ENCODE results near the gene TTC7B.

DNA sequence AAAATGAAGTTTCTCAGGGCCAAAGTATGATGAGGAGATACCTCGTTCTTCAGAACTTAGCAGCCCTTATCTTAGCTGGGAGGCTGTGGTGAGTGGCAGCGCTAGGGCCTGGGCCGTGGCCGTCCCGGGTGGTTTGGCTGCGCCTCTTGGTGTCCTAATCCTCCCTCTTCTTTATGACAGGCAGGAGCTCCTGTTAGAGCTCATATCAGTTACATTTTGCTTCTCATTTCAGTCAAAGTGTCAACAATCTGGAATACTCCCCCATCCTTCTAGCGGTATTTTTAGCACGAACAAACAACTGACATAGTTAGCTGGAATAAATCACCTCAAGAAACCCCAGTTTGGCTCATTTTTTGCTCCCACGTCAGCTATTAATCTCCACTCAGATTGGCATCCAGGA, 188.8 kb downstream of the TTC7B start:
- TF ChIP-seq MYC (IDR thresholded peaks at IDR 0.05; ENCODE audit: insufficient read depth, insufficient read length, insufficient replicate concordance, low read length, severe bottlenecking) (no peak), EZH2 (IDR thresholded peaks at IDR 0.05; ENCODE audit: borderline replicate concordance, control insufficient read depth, low read depth, low read length) (no peak), NFYA (IDR thresholded peaks at IDR 0.05; ENCODE audit: borderline replicate concordance, low read depth, low read length) (no peak), USF2 (IDR thresholded peaks at IDR 0.05; ENCODE audit: borderline replicate concordance, low read depth, low read length) (no peak), POLR2AphosphoS5 (IDR thresholded peaks at IDR 0.05; ENCODE audit: low read length) (no peak), ZNF274 (IDR thresholded peaks at IDR 0.05; ENCODE audit: insufficient read depth, insufficient read length) (no peak), CHD2 (IDR thresholded peaks at IDR 0.05; ENCODE audit: borderline replicate concordance, low read depth, low read length) (no peak)
- TF ChIP-seq, protein P1, sequence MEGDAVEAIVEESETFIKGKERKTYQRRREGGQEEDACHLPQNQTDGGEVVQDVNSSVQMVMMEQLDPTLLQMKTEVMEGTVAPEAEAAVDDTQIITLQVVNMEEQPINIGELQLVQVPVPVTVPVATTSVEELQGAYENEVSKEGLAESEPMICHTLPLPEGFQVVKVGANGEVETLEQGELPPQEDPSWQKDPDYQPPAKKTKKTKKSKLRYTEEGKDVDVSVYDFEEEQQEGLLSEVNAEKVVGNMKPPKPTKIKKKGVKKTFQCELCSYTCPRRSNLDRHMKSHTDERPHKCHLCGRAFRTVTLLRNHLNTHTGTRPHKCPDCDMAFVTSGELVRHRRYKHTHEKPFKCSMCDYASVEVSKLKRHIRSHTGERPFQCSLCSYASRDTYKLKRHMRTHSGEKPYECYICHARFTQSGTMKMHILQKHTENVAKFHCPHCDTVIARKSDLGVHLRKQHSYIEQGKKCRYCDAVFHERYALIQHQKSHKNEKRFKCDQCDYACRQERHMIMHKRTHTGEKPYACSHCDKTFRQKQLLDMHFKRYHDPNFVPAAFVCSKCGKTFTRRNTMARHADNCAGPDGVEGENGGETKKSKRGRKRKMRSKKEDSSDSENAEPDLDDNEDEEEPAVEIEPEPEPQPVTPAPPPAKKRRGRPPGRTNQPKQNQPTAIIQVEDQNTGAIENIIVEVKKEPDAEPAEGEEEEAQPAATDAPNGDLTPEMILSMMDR (IDR thresholded peaks at IDR 0.05 in 2 of 3, conservative IDR thresholded peaks at IDR 0.05 in 1 of 3; ENCODE audit: control insufficient read depth in 2 of 3, extremely low read depth in 1 of 3, insufficient read depth in 1 of 3, low read depth in 3 of 3, low read length in 3 of 3): no peak
